Esophagus mucosa (tissue), 1 donor: ENCODE results near the gene FUS. TPM values are rescaled to one million over a fixed set of nuclear protein-coding genes. Genes with fewer than 3 reads are reported as not detected.
A peak's percentile ranks its signal among the peaks of the same experiment; 100 is the strongest.
"Not testable (repeated sequence)": the region's sequence is repeated elsewhere in the genome, so short reads cannot be mapped to it uniquely, and the experiment has no call there.

Source experiments
- ATAC-seq: fragments of 200-7000 bp; cut with Tn5 transposase; one replicate; pipeline ENCODE4 v1.9.1; 2020
- total RNA-seq: library from RNA; stranded (reverse); gene quantifications from one replicate; pipeline ENCODE4 v1.2.4, GENCODE V29; 2023
- donor health status: DM: yes; HTN: yes; CAD: no.

FUS gene
- total RNA-seq, 1 donor from 2014 or later: 127 TPM

- no peak for ATAC-seq
Measured at GRCh38 chr16:31186930-31187807, 7.2 kb downstream of the FUS start.

GRCh38 chr16:31187808-31188189, 7.9 kb downstream of the FUS start:
- no peak for ATAC-seq

- no peak for ATAC-seq
Measured at GRCh38 chr16:31188450-31189411, 8.8 kb downstream of the FUS start.

GRCh38 chr16:31189412-31189778, 9.5 kb downstream of the FUS start:
- ATAC-seq: no peak

GRCh38 chr16:31190061-31190460, 10.1 kb downstream of the FUS start:
- no peak for ATAC-seq

GRCh38 chr16:31190818-31191444, 11.0 kb downstream of the FUS start:
- no peak for ATAC-seq

GRCh38 chr16:31191697-31192428, 11.9 kb downstream of the FUS start:
- no peak for ATAC-seq

- no peak for ATAC-seq
Measured at GRCh38 chr16:31192856-31193642, 13.1 kb downstream of the FUS start.

- no peak for ATAC-seq
Measured at GRCh38 chr16:31193874-31194273, 13.9 kb downstream of the FUS start.

GRCh38 chr16:31194898-31195297, 15.0 kb downstream of the FUS start:
- no peak for ATAC-seq

- not testable (repeated sequence) for ATAC-seq
Measured at GRCh38 chr16:31195861-31196260, 15.9 kb downstream of the FUS start.

- no peak for ATAC-seq
Measured at GRCh38 chr16:31196324-31197088, 16.6 kb downstream of the FUS start.

GRCh38 chr16:31198207-31198882, 18.4 kb downstream of the FUS start:
- no peak for ATAC-seq

- ATAC-seq: no peak
Measured at GRCh38 chr16:31199430-31200041, 19.6 kb downstream of the FUS start.

- ATAC-seq: not testable (repeated sequence)
Measured at GRCh38 chr16:31200111-31200510, 20.2 kb downstream of the FUS start.

GRCh38 chr16:31200821-31201568, 21.1 kb downstream of the FUS start:
- peak; percentile 2 for ATAC-seq

- peak; percentile 84 for ATAC-seq
Measured at GRCh38 chr16:31201582-31202413, 21.9 kb downstream of the FUS start.
